HG03280 (cell line): ENCODE measurements around the gene FABP3.

Source experiments
- ATAC-seq: cut with Tn5 transposase; IDR thresholded peaks from one replicate; pipeline ENCODE4 v1.9.1; 2021; ENCODE audit warnings: mild to moderate bottlenecking, moderate library complexity; ENCODE audit not compliant: unreplicated experiment

Gene FABP3

DNA sequence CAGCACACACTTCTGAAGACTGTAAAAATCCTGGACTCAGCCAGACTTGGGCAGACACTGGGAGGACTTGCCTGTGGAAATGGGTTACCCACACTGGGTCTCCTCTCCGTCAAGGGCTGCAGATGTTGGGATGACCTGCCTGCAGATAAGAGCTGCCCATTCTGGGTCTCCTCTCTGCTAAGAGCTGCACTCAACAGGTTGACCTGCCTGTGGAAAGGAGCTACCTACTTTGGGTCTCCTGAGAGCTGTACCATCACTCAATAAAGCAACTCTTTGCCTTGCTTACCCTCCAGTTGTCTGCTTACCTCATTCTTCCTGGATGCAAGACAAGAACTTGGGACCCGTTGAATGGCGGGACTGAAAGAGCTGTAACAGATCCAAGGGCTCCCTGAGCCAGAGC lies 47.9 kb downstream of the FABP3 start:
- no peak for ATAC-seq

DNA sequence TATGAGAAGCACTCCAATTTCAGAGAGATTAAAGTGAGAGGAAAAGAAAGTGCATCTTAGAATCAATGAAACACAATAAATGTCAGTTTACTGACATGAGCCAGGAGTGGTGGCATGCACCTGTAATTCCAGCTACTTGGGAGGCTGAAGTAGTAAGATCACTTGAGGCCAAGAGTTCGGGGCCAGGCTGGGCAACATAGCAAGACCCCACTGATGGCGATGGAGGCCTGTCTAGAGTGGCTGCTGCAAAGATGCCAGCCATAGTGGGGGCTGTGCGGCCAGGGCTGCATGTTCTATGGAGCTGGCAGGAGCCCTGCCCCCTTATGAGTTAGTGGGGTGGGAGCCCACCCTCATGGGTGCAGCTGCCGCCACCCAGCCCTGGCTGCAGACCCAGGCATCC lies 48.8 kb downstream of the FABP3 start:
- no peak for ATAC-seq

DNA sequence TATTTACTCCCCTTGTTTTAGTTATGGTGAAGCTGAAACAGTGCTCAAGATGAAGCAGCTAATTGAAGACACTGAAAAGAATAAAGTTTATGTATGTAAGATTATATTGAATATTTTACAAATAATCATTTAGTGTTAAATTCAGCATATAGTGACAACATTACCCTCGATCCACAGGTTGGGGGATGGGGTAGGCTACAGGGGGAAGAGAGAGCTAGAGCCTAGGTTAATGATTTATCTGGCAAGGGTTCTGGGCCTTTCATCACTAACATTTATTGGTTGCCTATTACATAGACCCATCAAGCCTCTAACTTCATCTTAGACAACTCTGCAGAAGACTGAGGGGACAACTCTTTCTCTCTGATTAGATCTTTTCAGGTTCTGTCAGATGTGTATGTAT lies 54.7 kb downstream of the FABP3 start:
- ATAC-seq: no peak

DNA sequence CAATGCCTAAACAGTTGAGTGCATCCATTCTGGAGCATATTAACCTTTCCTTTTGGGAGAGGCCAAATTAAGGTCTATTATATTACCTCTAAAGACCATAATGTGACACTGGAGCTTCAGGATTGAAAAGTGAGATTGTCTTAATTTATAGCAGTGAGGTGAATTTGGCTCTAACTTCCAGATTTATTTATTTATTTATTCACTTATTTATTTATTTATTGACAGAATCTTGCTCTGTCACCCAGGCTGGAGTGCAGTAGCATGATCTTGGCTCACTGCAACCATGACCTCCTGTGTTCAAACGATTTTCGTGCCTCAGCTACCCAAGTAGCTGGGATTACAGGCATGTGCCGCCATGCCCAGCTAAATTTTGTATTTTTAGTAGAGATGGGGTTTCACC lies 57.0 kb downstream of the FABP3 start:
- no peak for ATAC-seq
